GM19324 (cell line): Measurements from ENCODE around the gene TM7SF2.

Source experiments
- ATAC-seq: cut with Tn5 transposase; IDR thresholded peaks from one replicate; pipeline ENCODE4 v1.9.1; 2021; ENCODE audit warnings: mild to moderate bottlenecking, moderate library complexity; ENCODE audit not compliant: unreplicated experiment, low FRiP score

The TM7SF2 gene

DNA sequence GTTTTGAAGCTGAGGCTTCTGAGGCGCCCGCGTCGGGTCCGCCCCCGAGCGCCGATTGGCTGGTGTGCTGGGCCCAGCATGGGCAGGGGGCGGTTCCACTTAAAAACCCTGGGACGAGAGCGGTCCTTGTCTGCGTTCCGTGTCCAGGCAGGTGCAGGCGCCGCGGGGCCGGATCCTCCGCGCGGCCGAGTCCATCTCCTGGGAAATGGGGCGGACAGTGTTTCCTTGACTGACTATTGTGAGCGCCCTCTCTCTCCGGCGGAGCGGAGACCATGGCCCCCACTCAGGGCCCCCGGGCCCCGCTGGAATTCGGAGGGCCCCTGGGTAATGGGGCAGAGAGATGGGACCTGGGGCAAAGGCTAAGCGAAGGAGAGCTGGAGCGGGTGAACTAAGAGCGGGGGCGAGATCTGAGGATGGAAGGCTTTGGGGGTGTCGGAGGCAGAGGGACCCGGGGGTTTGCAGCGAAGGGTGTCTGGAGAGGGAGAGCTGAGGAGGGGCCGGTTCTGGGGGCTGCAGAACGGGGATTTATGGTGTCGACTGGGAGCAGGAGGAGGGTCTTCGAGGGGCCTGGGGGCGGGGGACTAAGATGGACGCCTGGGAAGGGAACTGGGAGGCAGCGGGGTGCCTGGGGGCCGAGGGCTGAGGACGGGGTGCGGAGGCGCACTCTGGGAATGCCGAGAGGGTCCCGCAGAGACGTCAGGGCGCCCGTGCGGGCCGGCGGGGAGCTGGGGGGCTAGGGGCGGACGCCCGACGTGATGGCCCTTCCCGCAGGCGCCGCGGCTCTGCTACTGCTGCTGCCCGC, at the start of gene TM7SF2:
TSS of gene TM7SF2 (plus strand) at position 129 of the 802 bp plus-strand sequence. CDS start at position 273, 144 bp downstream.
- ATAC-seq: peak; percentile 54

DNA sequence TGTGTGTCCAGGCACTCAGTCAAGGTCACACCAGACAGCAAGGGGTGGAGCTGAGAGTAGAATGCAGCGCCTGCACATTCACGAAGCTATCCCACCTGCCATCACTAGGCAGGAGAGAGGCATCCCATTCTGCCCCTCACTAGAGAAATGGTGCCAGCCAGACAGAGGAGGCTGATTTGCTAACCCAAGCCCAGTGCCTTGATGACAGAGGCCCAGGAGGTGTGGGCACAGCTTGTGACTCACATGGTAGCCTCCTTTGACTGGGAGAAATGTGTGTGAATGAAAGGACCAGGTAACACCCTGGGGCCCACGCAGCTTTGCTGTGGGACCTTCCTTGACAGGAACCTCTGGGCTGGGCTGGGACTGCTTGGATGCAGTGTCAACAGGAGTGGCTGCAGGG, 48.1 kb upstream of the TM7SF2 start:
- ATAC-seq: no peak

DNA sequence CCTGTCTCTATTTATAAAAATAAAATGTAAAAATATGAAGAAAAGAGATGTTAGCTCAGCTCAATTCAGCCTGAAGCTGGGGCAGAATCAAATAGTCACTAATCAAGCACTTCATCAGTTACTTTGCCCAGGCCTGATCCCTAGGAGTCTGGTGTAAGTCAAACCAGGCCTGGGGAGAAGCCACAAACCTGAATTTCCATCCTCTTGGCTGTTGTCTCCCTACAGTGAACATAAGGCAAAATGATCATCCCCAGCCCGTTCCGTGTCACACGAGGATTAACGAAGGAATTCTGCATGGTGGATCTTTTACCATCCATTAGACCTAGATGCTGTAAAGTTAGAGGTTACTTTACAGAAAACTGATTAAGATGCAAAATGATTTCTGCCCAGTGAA, 46.8 kb upstream of the TM7SF2 start:
- ATAC-seq: no peak

DNA sequence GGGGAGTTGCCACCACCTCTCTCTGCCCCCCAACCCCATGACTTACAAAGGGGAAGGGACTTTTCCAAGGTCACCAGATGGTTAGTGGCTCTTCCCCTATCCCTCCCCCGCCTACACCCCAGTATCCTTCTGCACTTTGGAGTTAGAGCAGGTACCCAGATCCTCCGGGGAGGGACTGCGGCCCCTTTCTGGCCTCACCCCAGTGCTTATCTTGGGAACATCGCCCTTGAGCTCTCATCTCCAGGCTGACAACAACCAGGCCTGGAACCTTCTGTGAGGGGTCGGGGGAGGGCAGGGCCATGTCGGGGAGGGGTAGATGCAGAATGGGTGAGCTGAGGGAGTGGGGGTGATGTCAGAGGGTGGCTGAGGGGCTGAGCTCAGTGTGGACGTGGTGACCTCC, 45.8 kb upstream of the TM7SF2 start:
- no peak for ATAC-seq

DNA sequence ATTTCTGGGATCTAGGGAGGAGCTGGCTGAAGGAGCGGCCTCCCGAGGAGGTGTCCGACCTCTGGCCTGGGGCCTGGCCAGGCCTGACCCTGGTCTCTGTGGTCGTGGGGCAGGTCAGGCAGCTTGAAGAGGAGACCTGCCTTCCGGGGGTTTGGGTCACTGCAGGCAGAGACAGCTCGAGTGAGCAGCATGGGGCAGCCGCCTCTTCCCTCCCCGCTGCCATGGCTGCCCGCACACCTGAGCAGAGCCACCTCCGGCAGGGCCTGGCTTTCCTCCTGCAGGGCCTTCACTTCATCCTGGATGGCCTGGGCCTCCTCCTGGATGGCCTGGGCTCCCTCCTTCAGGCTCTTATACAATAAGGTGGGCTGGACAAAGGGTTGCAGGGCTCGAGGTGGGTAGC, 45.4 kb upstream of the TM7SF2 start:
- no peak for ATAC-seq

DNA sequence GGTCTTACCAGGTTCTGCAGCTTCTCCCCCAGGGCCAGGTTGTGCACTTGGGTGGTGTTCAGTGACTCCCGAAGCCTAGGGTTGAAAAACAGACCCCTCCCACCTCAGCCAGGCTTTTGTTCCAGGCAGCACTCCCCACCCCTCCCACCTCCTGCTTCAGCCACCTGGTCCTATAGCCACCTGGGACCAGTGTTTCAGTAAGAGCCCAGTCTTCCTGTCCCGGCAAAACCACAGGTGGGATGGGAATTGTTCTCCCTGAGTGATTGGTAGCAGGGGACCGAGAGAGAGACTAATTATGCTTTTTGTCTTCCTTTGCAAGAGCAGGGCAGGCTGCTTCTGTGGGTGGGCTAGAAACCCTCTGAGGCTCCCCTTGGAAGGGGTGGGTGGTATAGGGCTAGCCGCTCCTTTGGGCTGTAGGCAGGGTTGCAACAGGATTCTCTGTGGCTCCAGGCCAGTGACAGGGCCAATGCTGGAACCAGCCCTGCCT, 44.8 kb upstream of the TM7SF2 start:
- ATAC-seq: no peak

DNA sequence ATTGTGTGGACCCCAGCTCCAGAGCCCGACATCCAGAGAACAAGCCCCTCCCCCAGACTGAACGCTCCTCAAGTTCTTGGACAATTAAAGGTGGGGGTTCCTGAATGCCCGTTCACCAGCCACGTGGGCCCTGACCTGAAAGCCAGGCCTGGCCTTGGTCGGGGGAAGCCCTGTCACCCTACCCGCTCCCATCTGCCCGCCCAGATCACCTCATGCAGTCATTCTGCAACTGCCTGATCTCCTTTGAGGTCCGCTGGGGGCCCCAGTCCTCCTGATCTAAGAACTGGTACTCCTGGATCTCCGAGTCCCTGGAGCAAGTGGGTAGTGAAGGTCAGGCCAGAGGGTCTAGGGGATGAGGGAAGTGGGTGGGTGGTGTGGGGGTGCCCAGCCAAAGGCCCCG, 44.2 kb upstream of the TM7SF2 start:
- no peak for ATAC-seq

DNA sequence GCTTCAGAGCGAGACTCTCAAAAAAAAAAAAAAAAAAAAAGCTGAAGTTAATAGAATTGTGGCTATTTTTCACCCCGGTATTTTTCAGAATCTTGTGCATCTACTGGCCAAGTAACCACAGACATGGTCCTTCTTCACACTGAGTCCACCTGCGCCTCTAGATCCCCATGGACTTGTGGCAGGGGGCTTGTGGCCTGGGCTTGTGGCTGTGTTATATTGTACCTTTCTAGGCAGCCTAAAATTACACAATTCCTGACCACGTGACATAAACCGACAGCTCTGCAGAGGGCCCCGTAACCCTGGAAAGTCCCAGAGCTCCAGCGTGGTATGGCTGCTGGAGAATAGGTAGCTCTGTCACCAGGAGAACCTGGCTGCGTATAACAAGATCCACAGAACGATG, 42.5 kb upstream of the TM7SF2 start:
- no peak for ATAC-seq

DNA sequence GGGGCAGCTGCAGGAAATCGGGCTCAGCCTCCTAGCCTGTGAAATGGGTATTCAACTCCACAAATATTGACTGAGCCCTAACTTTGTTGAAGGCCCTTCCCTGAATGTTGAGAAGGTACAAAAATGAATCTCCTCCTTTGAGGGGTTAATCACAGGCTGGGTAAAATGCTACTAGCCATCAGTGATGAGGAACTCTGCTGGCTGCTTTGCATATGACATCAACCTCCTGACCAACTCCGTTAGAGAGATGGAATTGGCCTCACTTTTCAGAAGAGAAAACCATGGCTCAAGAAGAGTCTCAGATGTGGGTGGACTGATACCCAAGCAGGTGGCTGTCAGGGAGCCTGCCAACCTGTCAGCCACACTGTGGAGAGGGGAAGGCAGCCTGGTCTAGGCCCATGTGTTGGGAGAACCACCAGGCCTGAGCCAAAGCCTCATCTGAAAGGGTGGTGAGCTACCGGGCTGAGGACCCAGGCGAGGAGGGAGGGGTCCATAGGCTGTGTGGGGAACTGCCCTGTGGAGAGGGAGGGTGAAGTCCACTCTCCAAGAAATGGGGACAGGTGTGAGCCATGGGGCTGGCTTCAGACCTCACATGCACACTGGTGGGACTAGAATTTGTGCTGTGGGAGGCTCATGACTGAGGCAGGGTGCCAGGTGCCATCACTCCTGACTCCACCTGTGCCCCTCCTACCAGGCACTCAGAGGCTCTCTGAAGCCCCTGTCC, 39.6 kb upstream of the TM7SF2 start:
- no peak for ATAC-seq

DNA sequence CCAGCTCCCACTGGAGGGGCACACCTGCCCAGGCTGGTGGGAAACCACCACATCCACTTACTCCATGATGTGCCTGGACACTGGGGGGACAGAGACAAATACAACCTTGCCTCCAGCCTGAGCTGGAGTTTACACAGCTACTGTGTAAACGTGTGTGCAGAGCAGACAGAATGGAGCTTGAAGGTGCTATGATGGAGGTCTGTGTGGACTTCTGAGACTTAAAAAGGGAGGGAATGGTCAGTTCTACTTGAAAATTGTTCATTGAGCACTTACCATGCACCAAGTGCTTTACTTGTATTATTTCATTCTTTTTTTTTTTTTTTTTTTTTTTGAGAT, 39.1 kb upstream of the TM7SF2 start:
- ATAC-seq: no peak

DNA sequence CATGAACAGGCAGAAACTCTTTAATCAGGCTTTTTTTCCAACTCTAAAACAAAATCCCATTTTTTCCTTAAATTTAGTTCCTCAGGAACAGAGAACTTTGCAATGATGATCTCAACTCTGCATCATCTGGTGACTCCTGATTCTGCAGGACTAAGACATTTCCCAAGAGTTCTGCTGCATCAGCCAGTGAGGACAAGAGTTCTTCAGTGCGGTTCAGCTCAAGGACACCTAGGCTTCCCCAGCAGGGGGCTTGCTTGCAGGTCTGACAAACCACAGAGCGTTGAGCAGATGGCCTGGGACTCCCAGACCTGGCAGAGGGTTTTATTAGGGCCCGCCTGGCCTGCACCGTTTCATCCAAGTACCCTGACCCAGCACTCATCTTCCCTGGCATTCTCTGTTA, 34.2 kb upstream of the TM7SF2 start:
- no peak for ATAC-seq

DNA sequence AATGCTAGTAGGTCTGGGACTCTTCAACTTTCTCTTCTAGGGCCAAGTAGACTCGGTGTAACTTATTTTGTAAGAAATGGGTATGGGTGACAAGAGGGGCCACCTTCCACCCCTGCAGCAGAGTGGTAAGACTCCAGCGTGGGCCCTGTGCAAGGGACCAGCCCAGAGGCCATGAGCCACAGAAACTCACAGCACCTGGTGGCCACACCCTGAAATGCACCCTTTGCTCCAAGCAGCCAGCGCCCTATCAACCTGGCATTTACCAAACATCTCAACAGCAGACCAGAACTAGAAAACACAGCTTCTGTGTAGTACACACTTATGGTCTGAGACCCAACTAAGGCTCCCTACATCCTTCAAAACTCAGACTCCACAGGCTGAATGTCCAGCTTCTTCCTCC, 33.5 kb upstream of the TM7SF2 start:
- ATAC-seq: no peak

DNA sequence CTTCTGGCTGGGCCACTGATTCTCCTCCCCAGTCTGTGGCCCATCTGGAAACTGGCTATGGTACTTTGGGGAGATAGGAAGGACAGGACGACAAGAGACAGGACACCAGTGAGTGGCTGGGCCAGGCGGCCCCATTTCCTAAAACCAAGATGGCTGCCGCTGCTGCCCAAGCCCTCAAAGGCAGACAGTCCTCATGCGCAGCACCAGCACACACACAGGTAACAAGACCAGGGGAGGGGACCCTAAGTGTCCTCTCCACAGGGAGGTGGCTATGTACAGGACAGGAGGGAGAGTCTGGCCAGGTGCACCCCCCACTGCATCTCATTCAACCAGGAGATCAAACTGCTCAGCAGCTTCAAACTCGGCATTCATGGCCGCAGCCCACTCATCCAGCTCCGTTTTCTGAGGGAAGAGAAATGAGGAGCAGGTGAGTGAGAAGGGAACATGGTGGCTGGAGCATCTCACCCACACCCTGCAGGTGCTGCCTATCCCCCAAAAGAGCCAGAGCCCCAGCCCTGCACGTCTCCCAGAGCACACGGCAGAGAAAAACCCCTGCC, 32.8 kb upstream of the TM7SF2 start:
- no peak for ATAC-seq

DNA sequence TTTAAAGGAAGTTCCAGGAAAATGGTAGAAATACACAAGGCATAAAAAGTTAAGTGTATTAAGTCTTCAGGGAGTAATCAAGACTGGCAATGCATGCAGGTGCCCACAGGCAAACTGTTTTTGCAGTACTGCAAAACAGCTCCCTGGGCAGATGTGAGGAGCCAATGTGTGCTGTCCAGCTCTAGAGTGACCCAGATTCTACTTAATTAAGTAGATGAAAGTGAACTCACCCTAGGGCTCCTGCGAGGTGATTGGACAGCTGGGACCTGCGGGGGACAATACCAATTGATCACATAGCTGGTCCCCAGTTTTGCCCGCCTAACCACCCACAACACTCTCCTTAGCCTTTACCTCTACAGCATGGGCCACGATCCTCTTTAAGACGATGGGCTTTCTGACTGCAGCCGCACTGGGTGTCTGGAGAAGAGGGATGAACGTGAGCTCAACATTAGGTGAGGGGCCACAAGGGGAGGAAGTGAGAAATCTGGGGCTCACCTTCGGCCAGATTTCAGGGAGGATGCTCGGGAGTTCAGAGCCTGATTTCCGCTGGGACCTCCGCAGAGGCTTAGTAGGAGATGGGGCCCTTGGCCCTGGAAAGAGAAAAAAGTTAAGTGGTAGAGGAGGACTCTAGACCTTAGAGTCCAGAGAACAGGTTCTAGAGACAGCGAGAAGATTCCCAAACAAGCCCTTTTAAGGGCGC, 28.4 kb upstream of the TM7SF2 start:
- ATAC-seq: peak; percentile 9

DNA sequence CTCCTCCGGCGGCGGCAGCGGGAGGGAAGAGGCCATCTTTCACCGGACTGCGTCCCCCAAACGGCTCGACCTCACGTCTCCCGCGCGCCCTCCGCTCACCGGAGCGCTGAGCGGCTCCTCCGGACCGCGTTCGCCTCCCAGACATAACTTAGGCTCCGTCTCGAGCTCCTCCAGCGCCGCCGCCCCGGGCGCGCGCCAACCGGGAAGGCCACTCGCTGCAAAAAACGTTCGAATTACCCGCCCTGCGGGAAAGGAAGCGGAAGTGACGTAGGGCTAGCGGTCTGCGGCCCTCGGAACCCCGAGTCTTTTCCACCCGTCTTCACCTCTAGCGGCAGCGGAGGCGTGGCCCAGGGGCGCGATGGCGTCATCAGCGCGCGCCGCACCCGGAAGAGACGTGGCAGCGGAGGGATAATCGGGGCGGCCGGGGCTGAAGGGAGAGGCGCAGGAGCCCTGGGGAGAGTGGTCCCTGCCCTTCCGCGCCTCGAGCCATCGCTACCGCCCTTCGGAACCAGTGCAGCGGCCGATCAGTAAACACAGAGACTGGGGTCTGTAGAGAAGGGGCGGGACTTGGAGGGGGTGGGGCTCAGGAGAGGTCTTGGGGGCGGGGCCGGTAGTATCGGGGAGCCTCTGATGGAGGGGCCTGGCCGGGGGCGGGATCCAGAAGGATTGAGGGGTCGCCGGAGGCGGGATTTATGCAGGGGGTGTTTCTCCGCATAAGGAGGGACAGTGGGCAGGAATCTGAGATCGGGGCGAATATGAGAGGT, 27.7 kb upstream of the TM7SF2 start, which contains the start of the genes CDCA5 and ZFPL1:
TSS of gene CDCA5 (minus strand) at position 207 of the 764 bp plus-strand sequence. CDS start at position 145, 62 bp downstream.
TSS of gene ZFPL1 (plus strand) at position 389 of the 764 bp plus-strand sequence. CDS start 477 bp downstream, outside the sequence.
- ATAC-seq: peak; percentile 90

DNA sequence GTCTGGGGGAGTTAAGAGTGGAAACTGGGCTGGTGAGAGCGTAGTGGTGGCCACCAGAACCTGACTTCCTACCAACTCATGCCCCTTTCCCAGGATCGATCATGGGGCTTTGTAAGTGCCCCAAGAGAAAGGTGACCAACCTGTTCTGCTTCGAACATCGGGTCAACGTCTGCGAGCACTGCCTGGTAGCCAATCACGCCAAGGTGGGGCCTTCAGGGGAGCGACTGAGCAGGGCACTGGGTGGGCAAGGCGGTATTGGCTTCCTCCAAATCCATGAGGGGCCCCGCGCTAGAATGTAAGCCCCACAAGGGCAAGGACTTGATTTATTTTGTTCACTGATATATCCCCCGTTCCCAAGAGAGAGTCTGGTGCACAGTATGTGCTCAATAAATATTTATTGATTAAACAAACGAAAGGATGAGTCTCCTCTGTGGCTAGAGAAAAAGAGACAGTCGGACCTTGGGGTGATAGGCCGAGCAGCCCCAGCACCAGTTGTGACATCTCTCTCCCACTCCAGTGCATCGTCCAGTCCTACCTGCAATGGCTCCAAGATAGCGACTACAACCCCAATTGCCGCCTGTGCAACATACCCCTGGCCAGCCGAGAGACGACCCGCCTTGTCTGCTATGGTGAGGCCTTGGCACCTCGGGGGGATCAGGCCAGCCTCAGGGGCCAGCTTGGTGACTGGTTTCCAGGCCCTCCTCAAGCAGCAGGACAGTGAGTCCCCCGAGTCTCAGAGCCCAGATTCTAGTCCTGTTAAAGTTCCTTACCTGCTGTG, 26.9 kb upstream of the TM7SF2 start:
- peak; percentile 4 for ATAC-seq

DNA sequence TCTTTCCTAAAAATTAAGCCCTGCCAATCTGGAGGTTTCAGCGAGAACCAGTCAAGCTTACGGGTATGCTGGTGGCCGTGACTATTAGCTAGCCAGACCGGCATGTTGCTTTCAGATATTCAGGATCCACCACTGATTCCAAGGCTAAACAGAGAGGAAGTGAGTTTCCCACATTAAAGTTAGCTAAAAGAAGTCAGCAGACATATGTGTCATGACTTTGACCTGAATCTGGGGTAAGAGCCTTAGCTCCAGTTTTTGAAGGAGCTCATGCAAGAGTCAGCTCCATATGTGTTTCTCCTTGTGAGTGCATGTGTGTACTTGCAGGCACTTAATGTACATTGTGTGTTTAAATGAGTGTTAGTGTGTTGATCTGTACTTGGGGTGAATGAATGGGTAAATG, 26.2 kb upstream of the TM7SF2 start:
- no peak for ATAC-seq

DNA sequence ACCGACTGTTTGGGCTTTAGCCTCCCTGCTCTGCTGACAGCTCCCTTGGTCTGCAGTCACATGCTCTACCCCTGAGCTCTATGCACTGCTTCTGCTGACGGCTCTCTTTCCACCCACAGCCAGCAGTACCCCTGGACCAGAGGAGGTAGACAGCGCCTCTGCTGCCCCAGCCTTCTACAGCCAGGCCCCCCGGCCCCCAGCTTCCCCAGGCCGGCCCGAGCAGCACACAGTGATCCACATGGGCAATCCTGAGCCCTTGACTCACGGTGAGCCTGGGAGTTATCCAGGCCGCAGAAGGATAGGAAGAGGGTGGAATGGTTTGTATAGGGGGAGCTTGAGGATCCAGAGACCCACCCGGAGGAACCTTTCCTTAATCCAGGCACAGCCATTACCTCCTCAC, 24.9 kb upstream of the TM7SF2 start:
- ATAC-seq: no peak

DNA sequence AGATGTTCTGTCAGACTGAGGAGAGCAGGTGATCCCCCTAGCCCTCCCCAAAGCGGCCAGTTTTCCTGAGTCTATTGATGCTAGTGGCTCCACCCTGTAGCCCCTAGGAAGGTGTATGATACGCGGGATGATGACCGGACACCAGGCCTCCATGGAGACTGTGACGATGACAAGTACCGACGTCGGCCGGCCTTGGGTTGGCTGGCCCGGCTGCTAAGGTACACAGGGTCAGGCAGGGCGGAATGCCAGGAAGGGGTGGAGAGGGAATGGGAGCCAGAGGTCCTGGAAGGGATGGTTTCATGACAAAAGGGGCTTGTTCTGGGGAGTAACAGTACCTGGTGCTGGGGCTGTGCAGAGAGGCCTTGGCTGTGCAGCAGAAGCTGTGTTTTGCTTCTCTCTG, 24.5 kb upstream of the TM7SF2 start:
- ATAC-seq: no peak
